ENCODE data around the gene CLCN5. TPM values are rescaled to one million over a fixed set of nuclear protein-coding genes. Genes with fewer than 3 reads are reported as not detected.
A peak's percentile ranks its signal among the peaks of the same experiment; 100 is the strongest.

CLCN5 gene
- 8.5 and 9.0 TPM in 2 replicates for total RNA-seq

DNA sequence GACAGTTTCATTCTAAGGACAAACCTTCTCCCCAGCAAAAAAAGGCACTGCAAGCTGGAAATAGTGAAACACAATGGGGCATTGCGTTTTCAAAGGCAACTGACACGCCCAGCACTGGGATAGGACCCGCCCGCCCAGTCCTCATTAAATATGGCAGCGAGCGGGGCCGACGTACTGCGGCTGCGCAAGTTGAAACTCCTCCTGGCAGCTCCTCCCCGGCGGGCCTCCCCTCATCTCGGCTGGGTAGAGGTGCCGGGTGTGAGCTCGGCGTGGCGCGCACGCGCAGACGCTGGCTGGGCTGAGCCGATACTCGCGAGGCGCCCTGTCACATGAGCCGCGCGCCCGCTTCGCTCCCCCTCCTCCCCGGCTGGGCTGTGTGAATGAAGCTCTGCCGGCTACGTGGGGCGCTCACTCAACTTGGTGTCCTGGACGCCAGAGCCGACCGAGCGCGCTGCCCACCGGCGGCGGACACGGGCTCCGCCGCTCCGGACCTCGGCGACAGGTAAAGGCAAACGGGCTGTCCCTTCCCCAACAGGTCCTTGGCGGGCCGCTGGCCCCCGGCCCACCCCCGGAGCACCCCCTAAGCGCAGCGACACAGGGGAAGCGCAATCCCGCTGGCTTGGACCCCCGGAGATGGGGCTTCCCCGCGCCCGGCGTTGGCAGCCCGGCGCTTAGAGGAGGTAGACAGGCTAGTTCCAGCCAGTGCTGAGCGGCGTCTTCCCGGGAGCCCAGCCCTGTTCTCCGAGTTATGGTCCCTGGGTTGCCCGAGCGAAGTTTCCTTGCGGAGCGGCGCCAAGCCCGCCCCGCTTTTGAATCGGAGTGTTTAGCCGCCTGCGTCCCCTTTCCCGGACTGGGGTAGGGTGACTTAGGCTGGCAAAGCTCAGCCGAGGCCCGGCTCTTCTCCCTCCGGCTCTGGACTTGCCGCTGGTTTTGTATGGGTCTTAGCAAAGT is at the start of gene CLCN5:
Gene CLCN5, plus strand, starts transcription at position 306 of the 951 bp plus-strand sequence. CDS start 2,703 bp downstream, outside the sequence.

GRCh38 chrX:49878834-49879655 is 43.4 kb upstream of the CLCN5 start, which contains the start of gene USP27X:
TSS of gene USP27X (plus strand) at chrX:49879484. CDS start at chrX:49880308, 824 bp downstream.

Small RNA genes lying within 50 kb of the gene (small RNA-seq; reads per million reads assigned to genes)
- 17.1 reads per million, percentile 95 among the genes with 10 or more reads in this experiment for gene MIR188
- gene MIR362 = 313 reads per million, percentile 99 among the genes with 10 or more reads in this experiment
- gene MIR500A = 65.8 reads per million, percentile 97 among the genes with 10 or more reads in this experiment
- gene MIR500B = 1.2 reads per million, percentile 52 among the genes with 10 or more reads in this experiment
- gene MIR501 = 49.9 reads per million, percentile 97 among the genes with 10 or more reads in this experiment
- gene MIR502 = 203 reads per million, percentile 98 among the genes with 10 or more reads in this experiment
- 1,495 reads per million, percentile 99 among the genes with 10 or more reads in this experiment for gene MIR532
- 807 reads per million, percentile 99 among the genes with 10 or more reads in this experiment for gene MIR660
- not detected for gene RNU6-421P

Other genes starting within 250 kb of the CLCN5 start
- not detected in 2 replicates for gene PAGE1, start 226.6 kb upstream of the CLCN5 start, total RNA-seq
- not detected in 2 replicates for gene PAGE4, start 93.3 kb upstream of the CLCN5 start, total RNA-seq
- 2.9 and 3.8 TPM in 2 replicates for gene USP27X, start 43.1 kb upstream of the CLCN5 start, total RNA-seq

Data from articular chondrocyte of knee joint (primary cell).